Measurements from ENCODE around the gene SLC37A1.

DNA sequence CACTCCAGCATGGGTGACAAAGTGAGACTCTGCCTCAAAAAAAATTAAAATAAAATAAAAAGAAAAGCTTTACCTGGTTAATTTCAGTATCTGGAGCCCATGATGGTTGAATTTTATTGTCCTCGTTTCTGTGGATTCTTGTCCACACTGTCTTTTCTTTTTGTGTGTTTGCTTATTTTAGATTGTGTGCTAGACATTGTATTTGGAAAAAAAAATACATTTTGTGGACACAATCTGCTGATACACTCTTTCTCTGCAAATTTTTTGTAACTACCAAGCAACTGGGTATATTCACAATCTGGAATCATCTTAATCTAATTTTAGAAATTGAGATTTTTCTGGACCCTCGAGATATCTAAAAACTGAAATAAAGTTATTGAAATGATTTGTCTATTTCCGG, 98.2 kb downstream of the SLC37A1 start:
- TF ChIP-seq, protein P1, sequence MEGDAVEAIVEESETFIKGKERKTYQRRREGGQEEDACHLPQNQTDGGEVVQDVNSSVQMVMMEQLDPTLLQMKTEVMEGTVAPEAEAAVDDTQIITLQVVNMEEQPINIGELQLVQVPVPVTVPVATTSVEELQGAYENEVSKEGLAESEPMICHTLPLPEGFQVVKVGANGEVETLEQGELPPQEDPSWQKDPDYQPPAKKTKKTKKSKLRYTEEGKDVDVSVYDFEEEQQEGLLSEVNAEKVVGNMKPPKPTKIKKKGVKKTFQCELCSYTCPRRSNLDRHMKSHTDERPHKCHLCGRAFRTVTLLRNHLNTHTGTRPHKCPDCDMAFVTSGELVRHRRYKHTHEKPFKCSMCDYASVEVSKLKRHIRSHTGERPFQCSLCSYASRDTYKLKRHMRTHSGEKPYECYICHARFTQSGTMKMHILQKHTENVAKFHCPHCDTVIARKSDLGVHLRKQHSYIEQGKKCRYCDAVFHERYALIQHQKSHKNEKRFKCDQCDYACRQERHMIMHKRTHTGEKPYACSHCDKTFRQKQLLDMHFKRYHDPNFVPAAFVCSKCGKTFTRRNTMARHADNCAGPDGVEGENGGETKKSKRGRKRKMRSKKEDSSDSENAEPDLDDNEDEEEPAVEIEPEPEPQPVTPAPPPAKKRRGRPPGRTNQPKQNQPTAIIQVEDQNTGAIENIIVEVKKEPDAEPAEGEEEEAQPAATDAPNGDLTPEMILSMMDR (IDR thresholded peaks at IDR 0.05) = no peak
- no peak for TF ChIP-seq POLR2A (IDR thresholded peaks at IDR 0.05)
